Epithelial cell of prostate (primary cell): ENCODE results near the gene FGB.

Experiments used
- DNase-seq: peaks from one replicate; pipeline ENCODE4 v3.0.0-alpha.2; 2011; ENCODE audit warnings: low read depth, low spot score
- H3K27ac ChIP-seq: fragments of 450-650 bp; 2 replicates; pipeline ENCODE4 v1.5.1; 2017; ENCODE audit warnings: mild to moderate bottlenecking

FGB gene

GRCh38 chr4:154616731-154617130 is 53.9 kb downstream of the FGB start:
- no peak for DNase-seq
- no peak overlapping the region for H3K27ac ChIP-seq

DNA sequence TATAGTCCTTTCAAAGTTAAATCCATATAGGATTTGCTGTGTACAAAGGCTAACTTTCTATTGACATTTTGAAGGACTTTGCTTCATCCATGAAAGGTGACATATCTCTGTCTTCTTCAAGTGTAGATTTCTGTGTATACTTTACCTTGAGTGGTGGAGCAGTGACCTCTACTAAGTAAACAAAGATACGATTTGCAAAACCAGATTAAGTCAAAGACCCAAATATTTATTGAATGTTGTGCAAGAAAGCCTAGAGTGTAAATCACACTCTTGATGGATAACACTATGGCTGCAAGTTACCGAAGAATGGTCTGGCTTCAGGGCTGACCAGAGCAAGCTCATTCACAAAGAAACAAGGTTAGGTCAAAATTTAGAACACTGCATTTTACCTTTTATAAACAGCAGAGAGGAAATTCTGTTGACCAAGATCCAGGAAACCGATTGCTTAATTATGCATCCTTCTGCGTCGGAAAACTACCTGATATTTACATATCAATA is 55.1 kb downstream of the FGB start:
- H3K27ac ChIP-seq, result no peak overlapping the region
- DNase-seq, result no peak

GRCh38 chr4:154618708-154619315 is 56.0 kb downstream of the FGB start:
- H3K27ac ChIP-seq, result no peak overlapping the region
- no peak for DNase-seq

DNA sequence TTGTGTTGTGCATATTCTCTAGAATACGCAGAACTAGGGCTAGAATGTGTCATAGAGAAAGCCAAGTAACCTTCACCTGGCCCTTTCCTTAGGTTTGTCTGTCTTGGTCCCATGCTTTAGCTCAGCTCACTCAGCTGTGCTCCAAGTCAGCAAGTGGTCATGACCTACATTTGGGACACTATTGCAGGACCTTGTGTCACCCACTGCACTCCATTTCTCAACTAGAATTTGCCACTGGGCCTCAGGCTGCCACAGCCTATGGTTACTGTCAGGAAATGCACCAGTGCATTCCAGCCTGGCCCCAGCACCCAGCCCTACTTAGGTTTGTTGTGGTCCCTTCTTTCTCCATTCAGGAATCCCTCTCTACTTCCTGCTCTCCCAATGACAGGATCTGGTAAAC is 57.3 kb downstream of the FGB start:
- DNase-seq, result no peak
- H3K27ac ChIP-seq, result no peak overlapping the region
